ENCODE measurements around the gene DLG2.

Gene DLG2

GRCh38 chr11:84552791-84553190, 1074.4 kb downstream of the DLG2 start:
- no peak for DNase-seq (ENCODE audit: low read depth)

GRCh38 chr11:84549217-84549616, 1077.9 kb downstream of the DLG2 start:
- DNase-seq (ENCODE audit: low read depth), result no peak

GRCh38 chr11:84544566-84544965, 1082.6 kb downstream of the DLG2 start:
- no peak for DNase-seq (ENCODE audit: low read depth)

- no peak for DNase-seq (ENCODE audit: low read depth)
These were observed 1083.6 kb downstream of the DLG2 start for GRCh38 chr11:84543367-84544159.

- no peak for DNase-seq (ENCODE audit: low read depth)
These were observed 1085.3 kb downstream of the DLG2 start for GRCh38 chr11:84541731-84542340.

- DNase-seq (ENCODE audit: low read depth), result no peak
These were observed 1090.7 kb downstream of the DLG2 start for GRCh38 chr11:84536456-84536855.

GRCh38 chr11:84532364-84532763, 1094.8 kb downstream of the DLG2 start:
- DNase-seq (ENCODE audit: low read depth), result no peak

GRCh38 chr11:84526250-84526649, 1100.9 kb downstream of the DLG2 start:
- DNase-seq (ENCODE audit: low read depth), result no peak

GRCh38 chr11:84524422-84525051, 1102.6 kb downstream of the DLG2 start:
- no peak for DNase-seq (ENCODE audit: low read depth)

GRCh38 chr11:84522331-84522730, 1104.8 kb downstream of the DLG2 start:
- no peak for DNase-seq (ENCODE audit: low read depth)

GRCh38 chr11:84518631-84519183, 1108.4 kb downstream of the DLG2 start:
- DNase-seq (ENCODE audit: low read depth), result no peak

GRCh38 chr11:84514436-84514835, 1112.7 kb downstream of the DLG2 start:
- DNase-seq (ENCODE audit: low read depth), result no peak

- DNase-seq (ENCODE audit: low read depth), result no peak
These were observed 1123.6 kb downstream of the DLG2 start for GRCh38 chr11:84503503-84503902.

GRCh38 chr11:84501750-84502149, 1125.4 kb downstream of the DLG2 start:
- no peak for DNase-seq (ENCODE audit: low read depth)

GRCh38 chr11:84497981-84498411, 1129.1 kb downstream of the DLG2 start:
- DNase-seq (ENCODE audit: low read depth), result no peak

- no peak for DNase-seq (ENCODE audit: low read depth)
These were observed 1130.0 kb downstream of the DLG2 start for GRCh38 chr11:84497181-84497580.

- DNase-seq (ENCODE audit: low read depth), result no peak
These were observed 1131.0 kb downstream of the DLG2 start for GRCh38 chr11:84496122-84496521.

GRCh38 chr11:84480131-84480530, 1147.0 kb downstream of the DLG2 start:
- no peak for DNase-seq (ENCODE audit: low read depth)

- no peak for DNase-seq (ENCODE audit: low read depth)
These were observed 1150.6 kb downstream of the DLG2 start for GRCh38 chr11:84476581-84476980.

- no peak for DNase-seq (ENCODE audit: low read depth)
These were observed 1155.6 kb downstream of the DLG2 start for GRCh38 chr11:84471501-84471900.

- no peak for DNase-seq (ENCODE audit: low read depth)
These were observed 1158.9 kb downstream of the DLG2 start for GRCh38 chr11:84468235-84468634.

- DNase-seq (ENCODE audit: low read depth), result no peak
These were observed 1162.1 kb downstream of the DLG2 start for GRCh38 chr11:84465040-84465439.

- DNase-seq (ENCODE audit: low read depth), result no peak
These were observed 1171.5 kb downstream of the DLG2 start for GRCh38 chr11:84455691-84456090.
